GM21360 (cell line): Measurements from ENCODE around the gene C2orf81.

ENCODE experiments used
- ATAC-seq: cut with Tn5 transposase; IDR thresholded peaks from one replicate; pipeline ENCODE4 v1.9.1; 2021; ENCODE audit warnings: mild to moderate bottlenecking, moderate library complexity; ENCODE audit not compliant: unreplicated experiment

The C2orf81 gene

DNA sequence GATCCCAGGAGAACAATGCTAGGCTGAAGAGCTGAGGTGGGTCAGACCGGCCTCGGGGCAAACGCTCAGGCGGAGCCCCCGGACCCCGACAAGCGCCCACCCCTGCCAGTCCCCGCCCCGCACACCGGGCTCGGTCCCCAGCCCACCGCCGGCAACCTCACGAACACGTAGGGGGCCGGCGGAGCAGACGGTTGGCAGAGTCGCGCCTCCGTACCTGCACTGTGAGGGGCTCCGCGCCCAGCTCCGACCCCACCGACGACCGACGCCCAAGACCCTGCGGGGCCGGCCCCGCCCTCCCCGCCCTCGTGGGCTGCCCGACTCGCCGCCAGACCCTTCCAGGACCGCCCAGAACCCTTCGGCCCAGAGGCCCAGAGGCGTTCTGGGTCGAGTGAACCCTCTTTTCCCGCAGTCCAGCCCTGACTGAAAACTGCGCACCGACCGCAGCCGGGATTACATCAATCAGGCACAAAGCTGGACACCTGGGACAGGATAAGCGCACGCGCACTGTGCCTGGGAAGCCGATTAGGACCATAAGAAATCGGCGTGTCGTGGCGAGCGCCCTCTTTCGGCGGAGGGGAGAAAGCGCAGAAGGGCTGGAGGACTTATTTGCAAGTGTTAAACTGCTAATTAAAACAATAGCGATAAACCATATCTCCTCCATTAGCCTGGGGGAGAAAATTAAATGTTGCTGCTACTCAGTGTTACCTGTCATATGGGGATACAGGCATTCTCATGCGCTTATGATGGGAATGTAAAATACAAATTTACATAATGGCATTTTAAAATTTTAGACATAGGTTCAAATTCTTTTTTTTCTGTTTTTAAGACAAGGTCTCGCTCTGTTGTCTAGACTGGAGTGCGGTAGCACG lies 29.6 kb downstream of the C2orf81 start:
- peak; percentile 69 for ATAC-seq

GRCh38 chr2:74391209-74391579 lies 30.2 kb downstream of the C2orf81 start:
- no peak for ATAC-seq

GRCh38 chr2:74390606-74391005 lies 30.8 kb downstream of the C2orf81 start:
- ATAC-seq: no peak

GRCh38 chr2:74387346-74387745 lies 34.1 kb downstream of the C2orf81 start:
- ATAC-seq: no peak

- no peak for ATAC-seq
Measured at GRCh38 chr2:74385396-74385795, 36.0 kb downstream of the C2orf81 start.

GRCh38 chr2:74384051-74384450 lies 37.4 kb downstream of the C2orf81 start:
- no peak for ATAC-seq

- ATAC-seq: no peak
Measured at GRCh38 chr2:74383254-74383653, 38.2 kb downstream of the C2orf81 start.

DNA sequence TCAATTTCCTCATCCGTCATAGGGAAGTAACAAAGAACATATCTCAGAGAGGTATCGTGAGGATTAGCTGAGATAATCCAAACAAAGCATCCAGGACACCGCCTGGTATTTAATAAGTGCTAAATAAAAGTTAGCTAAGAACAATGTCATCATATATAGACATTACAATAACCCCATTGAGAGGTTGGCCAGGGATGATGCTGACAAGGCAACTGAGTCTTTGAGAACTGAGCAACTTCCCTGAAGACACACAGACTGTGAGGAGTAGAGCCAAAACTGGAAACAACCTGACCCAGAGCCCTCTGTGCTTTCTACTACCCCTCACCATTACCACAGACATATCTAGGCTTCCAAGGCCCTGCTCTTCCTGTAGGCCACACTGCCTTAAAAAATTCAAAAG lies 39.7 kb downstream of the C2orf81 start:
- no peak for ATAC-seq

- no peak for ATAC-seq
Measured at GRCh38 chr2:74379851-74380789, 41.3 kb downstream of the C2orf81 start, which contains the start of gene DCTN1. Gene DCTN1 (minus strand): TSS chr2:74380311. CDS start chr2:74380037, 274 bp downstream.

DNA sequence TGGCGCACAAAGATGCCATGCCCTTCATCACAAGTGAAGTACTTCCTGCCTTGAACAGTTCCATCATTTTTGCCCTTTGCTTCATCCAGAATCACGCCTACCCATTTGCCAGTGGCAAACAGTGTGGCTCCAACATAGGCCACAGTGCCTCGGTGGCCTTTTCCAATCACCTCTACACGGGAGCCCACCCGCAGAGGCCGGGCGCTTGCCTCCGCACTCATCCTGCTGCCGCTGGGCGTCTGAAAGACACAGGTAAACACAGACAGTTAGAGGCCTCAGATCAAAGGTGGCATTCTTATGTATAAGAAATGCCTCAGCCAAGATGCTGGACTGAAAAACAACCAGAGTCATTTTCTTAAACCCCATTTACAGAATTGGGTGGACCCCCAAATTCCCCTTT lies 43.4 kb downstream of the C2orf81 start:
- ATAC-seq: no peak

- ATAC-seq: no peak
Measured at GRCh38 chr2:74375838-74376237, 45.6 kb downstream of the C2orf81 start.

DNA sequence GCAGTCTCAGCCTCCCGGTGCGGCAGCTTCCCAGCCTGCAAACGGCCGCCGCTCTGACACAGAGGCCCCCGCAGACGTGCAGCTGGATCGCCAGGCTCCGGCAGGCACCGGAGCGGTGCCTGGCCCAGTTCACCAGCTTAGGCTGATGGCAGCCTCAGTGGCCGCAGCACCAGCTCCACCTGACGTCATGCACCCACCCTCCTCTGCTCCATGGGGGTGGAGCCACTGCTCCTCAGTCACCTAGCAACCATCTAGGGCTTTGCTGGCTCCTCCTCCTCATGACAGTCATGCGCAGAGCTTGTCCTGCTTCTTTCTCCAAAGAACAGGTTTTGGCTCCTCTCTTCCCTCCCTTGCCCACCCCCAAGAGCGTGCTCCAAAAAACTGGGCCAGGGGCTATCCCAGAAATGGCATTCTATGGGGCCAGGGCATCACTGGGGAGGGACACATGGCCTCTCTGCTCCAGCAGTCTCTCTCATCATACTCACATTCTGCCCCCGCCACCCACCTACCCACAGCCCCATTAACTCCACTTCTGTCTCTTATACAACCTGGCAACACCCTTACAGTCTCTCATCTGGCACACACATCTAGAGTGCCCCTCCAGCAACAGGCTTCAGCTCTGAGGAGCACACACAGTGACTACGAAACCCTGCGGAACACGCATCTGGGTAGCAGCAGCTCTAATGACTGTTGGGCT lies 46.8 kb downstream of the C2orf81 start:
- no peak for ATAC-seq

- no peak for ATAC-seq
Measured at GRCh38 chr2:74373985-74374384, 47.4 kb downstream of the C2orf81 start.

DNA sequence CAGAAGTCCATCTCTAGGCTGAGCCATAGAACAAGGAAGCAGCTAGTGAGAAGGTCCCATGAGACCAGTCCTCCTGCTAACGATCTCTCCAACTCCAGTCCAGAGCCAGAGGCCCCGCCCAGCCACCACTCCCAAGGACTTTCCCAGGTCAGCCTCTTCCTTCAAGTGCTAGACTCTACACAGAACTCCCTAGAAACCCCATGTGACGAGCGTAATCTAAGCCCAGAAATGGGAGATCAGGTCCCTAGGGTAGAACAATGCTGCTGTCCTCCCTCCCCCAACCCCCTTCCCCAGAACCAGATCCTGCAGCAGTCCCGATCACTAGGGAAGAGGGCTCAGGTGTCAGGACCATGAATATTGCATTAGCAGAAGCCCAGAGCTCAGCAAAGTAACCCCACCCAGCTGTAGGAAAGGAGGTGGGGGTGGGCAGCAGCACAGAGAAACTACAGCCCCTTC lies 48.2 kb downstream of the C2orf81 start:
- no peak for ATAC-seq

DNA sequence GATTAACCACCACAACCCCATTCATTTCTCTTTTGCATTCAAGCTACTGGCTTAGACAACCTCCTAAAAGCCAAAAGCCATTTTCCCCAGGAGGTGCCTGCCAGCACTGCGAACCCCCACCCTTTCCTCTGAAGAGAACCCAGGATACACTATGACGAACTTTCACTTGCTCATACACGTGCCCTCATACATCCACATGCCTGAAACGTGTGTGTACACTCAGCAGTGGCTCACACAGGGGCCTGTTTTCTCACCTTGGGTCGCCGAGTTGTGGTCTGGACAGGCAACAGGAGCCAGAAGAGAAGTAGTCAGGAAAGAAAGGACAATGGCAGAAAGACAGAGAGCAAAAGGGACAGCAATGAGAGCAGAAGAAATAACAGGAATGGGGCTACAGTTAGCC lies 48.7 kb downstream of the C2orf81 start:
- no peak for ATAC-seq

DNA sequence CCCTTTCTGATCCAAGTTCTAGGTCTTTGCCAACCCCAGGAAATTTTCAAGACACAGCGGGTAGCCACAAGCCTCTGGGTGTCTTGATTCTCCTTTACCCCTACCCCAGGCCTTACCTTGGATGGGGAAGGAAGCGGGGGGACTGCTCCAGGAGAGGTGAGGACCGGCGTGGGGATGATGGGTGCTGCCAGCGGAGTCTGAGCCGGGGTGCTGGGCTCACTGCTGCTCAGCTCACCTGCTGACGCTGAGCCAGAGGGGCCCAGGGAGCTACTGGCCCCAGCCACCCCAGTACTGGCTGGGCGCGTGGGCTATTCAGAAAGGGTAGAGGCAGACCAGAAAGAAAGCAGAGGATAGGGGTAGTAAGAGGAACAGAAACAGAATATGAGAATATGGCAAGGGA lies 50.0 kb downstream of the C2orf81 start:
- ATAC-seq: no peak

- no peak for ATAC-seq
Measured at GRCh38 chr2:74369976-74370375, 51.4 kb downstream of the C2orf81 start.

GRCh38 chr2:74368499-74368898 lies 52.9 kb downstream of the C2orf81 start:
- ATAC-seq: no peak

DNA sequence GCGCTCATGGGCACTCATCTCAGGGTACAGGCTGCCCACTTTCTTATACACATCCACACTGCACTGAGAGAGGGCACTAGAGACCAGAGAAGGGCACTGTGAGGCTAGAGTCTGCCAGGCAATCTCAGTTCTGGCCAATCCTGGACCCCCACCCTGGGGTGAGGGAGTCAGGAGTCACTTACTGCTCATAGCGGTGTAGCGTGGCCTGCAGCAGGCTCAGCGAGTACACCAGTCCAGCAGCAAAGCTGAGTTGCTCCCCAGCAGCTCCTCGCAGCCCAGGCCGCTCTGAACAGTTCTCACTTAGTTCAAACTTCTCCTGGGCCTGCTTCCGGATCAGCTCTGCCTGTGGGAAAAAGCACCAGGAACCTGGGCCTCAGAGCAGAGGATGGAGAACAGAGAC lies 53.6 kb downstream of the C2orf81 start:
- no peak for ATAC-seq

- ATAC-seq: no peak
Measured at GRCh38 chr2:74366036-74366435, 55.4 kb downstream of the C2orf81 start.
